Peyer's patch (tissue), 4 donors: ENCODE results near the gene OR9Q1.

Experiments used
- POLR2A ChIP-seq, 2 donors: fragments of 450-650 bp; IDR thresholded peaks; one replicate each; pipeline ENCODE4 v1.5.1; 2017; ENCODE audit warnings: antibody characterized with exemption in 2 of 2, mild to moderate bottlenecking in 2 of 2, moderate library complexity in 2 of 2
- TF ChIP-seq, protein P1 (sequence below), 6 experiments: fragments of 450-650 bp in 4 of 6; fragments of 200-600 bp in 2 of 6; sonication (generic) in 1 of 6; IDR thresholded peaks; one replicate each; pipeline ENCODE4 v1.5.1; 2017 to 2019; ENCODE audit warnings: antibody characterized with exemption in 6 of 6, mild to moderate bottlenecking in 3 of 6, moderate library complexity in 1 of 6

GRCh38 chr11:58030653-58031052 lies 7.0 kb downstream of the OR9Q1 start, which contains the start of gene OR6Q1:
- TF ChIP-seq, protein P1, sequence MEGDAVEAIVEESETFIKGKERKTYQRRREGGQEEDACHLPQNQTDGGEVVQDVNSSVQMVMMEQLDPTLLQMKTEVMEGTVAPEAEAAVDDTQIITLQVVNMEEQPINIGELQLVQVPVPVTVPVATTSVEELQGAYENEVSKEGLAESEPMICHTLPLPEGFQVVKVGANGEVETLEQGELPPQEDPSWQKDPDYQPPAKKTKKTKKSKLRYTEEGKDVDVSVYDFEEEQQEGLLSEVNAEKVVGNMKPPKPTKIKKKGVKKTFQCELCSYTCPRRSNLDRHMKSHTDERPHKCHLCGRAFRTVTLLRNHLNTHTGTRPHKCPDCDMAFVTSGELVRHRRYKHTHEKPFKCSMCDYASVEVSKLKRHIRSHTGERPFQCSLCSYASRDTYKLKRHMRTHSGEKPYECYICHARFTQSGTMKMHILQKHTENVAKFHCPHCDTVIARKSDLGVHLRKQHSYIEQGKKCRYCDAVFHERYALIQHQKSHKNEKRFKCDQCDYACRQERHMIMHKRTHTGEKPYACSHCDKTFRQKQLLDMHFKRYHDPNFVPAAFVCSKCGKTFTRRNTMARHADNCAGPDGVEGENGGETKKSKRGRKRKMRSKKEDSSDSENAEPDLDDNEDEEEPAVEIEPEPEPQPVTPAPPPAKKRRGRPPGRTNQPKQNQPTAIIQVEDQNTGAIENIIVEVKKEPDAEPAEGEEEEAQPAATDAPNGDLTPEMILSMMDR (IDR thresholded peaks at IDR 0.05) = no peak
- TF ChIP-seq POLR2A (IDR thresholded peaks at IDR 0.05) = no peak
